DLD1 (cell line): ENCODE results near the gene TEX13C.
"Not testable (repeated sequence)": the region's sequence is repeated elsewhere in the genome, so short reads cannot be mapped to it uniquely, and the experiment has no call there.

Experiments
- in situ Hi-C: cut with HindIII; loops from 2 replicates; pipeline ENCODE4 v1.10.0; 2017; ENCODE audit warnings: low sequenced_read_pairs

TEX13C gene

GRCh38 chrX:125319646-125320521, at the start of gene TEX13C:
TSS of gene TEX13C (plus strand) at chrX:125319871. CDS start at chrX:125320120, 249 bp downstream.
- in situ Hi-C loops = no loop called here

GRCh38 chrX:125287282-125287681, 32.4 kb upstream of the TEX13C start:
- in situ Hi-C loops = no loop called here

- in situ Hi-C loops = no loop called here
Observed at GRCh38 chrX:125288343-125288742, 31.3 kb upstream of the TEX13C start.

GRCh38 chrX:125289209-125289608, 30.5 kb upstream of the TEX13C start:
- in situ Hi-C loops = no loop called here

- in situ Hi-C loops = no loop called here
Observed at GRCh38 chrX:125289920-125290319, 29.8 kb upstream of the TEX13C start.

GRCh38 chrX:125291124-125291523, 28.5 kb upstream of the TEX13C start:
- in situ Hi-C loops = no loop called here

GRCh38 chrX:125293850-125294780, 25.6 kb upstream of the TEX13C start:
- in situ Hi-C loops = no loop called here

GRCh38 chrX:125295337-125295736, 24.3 kb upstream of the TEX13C start:
- in situ Hi-C loops = no loop called here

- in situ Hi-C loops = no loop called here
Observed at GRCh38 chrX:125298871-125299270, 20.8 kb upstream of the TEX13C start.

GRCh38 chrX:125306335-125306866, 13.3 kb upstream of the TEX13C start:
- in situ Hi-C loops = no loop called here

GRCh38 chrX:125308653-125309052, 11.0 kb upstream of the TEX13C start:
- in situ Hi-C loops = no loop called here

- in situ Hi-C loops = not testable (repeated sequence)
Observed at GRCh38 chrX:125319166-125319565, 505 bp upstream of the TEX13C start.

GRCh38 chrX:125322431-125322830, 2.8 kb downstream of the TEX13C start:
- in situ Hi-C loops = no loop called here

- in situ Hi-C loops = no loop called here
Observed at GRCh38 chrX:125326599-125326998, 6.9 kb downstream of the TEX13C start.

GRCh38 chrX:125327891-125328290, 8.2 kb downstream of the TEX13C start:
- in situ Hi-C loops = no loop called here

- in situ Hi-C loops = no loop called here
Observed at GRCh38 chrX:125333583-125333982, 13.9 kb downstream of the TEX13C start.

GRCh38 chrX:125340490-125340889, 20.8 kb downstream of the TEX13C start:
- in situ Hi-C loops = no loop called here

GRCh38 chrX:125374169-125374568, 54.5 kb downstream of the TEX13C start:
- in situ Hi-C loops = no loop called here
